ENCODE data around the gene LRRC8B.

The LRRC8B gene

GRCh38 chr1:89635825-89636815, 111.5 kb downstream of the LRRC8B start:
- no peak for DNase-seq

GRCh38 chr1:89637496-89637895, 112.9 kb downstream of the LRRC8B start:
- no peak for DNase-seq

GRCh38 chr1:89640440-89640839, 115.8 kb downstream of the LRRC8B start:
- DNase-seq, result no peak

- no peak for DNase-seq
These were observed 117.2 kb downstream of the LRRC8B start for GRCh38 chr1:89641781-89642180.

GRCh38 chr1:89643577-89643976, 118.9 kb downstream of the LRRC8B start:
- DNase-seq, result no peak

- DNase-seq, result no peak
These were observed 119.6 kb downstream of the LRRC8B start for GRCh38 chr1:89644119-89644814.

GRCh38 chr1:89646259-89646658, 121.6 kb downstream of the LRRC8B start:
- no peak for DNase-seq
